ENCODE data around the gene SLC38A3.

DNA sequence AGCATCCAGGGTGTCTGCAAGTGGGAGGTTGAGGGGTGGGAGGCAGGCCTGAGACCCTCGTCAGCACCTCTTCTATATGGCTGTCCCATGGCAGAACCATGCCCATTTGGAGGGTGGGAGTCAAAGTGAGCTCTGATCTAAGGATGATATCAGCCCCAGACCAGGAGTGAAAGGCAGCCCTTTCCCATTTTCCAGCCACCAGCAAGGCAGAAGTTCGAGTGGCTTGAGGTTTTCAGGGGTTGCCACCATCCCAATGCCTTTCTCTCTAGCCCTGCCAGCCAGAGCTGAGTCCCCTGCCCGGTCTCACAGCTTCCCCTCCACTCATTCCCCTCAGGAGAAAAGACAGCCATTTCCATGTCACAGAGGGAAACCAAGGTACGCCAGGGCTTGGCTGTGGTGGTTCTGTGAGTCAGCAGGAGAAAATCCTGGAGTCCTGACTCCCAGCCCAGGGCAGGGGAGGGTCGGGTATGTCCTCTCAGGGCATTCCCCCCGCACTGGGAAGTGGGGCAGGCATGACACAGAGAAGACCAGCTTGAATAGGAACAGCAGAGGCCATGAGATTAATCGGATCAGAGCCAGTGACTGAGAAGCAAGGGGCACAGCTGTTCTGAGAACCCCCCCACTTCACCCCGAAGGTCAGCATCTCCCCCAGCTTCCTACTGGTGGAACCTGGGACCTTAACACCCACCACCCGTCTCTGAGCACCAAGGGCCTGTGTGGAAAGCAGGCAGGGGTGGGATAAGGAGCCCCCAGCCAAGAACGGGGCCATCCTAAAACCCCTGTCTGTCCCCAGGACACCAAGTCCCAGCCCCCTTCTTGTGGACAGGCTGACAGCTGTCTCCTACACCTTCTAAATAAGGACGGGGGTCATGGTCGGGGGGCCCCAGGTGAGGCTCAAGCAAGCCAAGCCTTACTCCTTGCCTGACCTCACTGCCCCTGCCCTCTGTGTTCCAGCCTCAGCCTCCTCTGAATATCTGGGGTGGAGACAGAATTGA lies 965 bp upstream of the SLC38A3 start:
- TF ChIP-seq, protein P1, sequence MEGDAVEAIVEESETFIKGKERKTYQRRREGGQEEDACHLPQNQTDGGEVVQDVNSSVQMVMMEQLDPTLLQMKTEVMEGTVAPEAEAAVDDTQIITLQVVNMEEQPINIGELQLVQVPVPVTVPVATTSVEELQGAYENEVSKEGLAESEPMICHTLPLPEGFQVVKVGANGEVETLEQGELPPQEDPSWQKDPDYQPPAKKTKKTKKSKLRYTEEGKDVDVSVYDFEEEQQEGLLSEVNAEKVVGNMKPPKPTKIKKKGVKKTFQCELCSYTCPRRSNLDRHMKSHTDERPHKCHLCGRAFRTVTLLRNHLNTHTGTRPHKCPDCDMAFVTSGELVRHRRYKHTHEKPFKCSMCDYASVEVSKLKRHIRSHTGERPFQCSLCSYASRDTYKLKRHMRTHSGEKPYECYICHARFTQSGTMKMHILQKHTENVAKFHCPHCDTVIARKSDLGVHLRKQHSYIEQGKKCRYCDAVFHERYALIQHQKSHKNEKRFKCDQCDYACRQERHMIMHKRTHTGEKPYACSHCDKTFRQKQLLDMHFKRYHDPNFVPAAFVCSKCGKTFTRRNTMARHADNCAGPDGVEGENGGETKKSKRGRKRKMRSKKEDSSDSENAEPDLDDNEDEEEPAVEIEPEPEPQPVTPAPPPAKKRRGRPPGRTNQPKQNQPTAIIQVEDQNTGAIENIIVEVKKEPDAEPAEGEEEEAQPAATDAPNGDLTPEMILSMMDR (IDR thresholded peaks at IDR 0.05), result no peak
- TF ChIP-seq POLR2A (IDR thresholded peaks at IDR 0.05; ENCODE audit: low read depth) (no peak), POLR2AphosphoS5 (IDR thresholded peaks at IDR 0.05) (no peak)
